ENCODE measurements around the gene ARL14EP. TPM values are rescaled to one million over a fixed set of nuclear protein-coding genes. Genes with fewer than 3 reads are reported as not detected.

ARL14EP gene
- total and polyA plus RNA-seq, 2 of the 8 experiments (the other 6 are each of a cell fraction or from before 2014, with no cell fraction given) = 14.3 to 29.6 TPM

GRCh38 chr11:30282289-30282631, 40.6 kb upstream of the ARL14EP start:
- 0 out of 2 replicates have a peak overlapping the region, but pooled peaks have one; percentile 5 for H2AFZ ChIP-seq (ENCODE audit: low read length)

More at GRCh38 chr11:30282289-30282631, 40.6 kb upstream of the ARL14EP start:
- Histone ChIP-seq H2BK15ac (ENCODE audit: low read length) (no peak overlapping the region), H3K36me3 (ENCODE audit: control insufficient read depth in 2 of 4, insufficient read depth in 4 of 4, low read length in 3 of 4) (no peaks in the 10 kb centered on the region), H4K91ac (replicated peaks; ENCODE audit: insufficient read length, low read length) (no peak overlapping the region), H3K4me1 (replicated peaks in 1 of 4; ENCODE audit: control insufficient read depth in 3 of 4, insufficient read depth in 4 of 4, low read length in 3 of 4) (no peaks in the 10 kb centered on the region; a peak in 1 of 7 replicates), H2BK120ac (replicated peaks; ENCODE audit: low read depth, low read length) (no peak overlapping the region), H3K56ac (replicated peaks; ENCODE audit: insufficient read length, low read depth, low read length) (no peak overlapping the region), H2BK20ac (ENCODE audit: low read length) (no peak overlapping the region), H3K9me3 (ENCODE audit: insufficient read depth in 2 of 2, low read depth in 1 of 2, low read length in 1 of 2) (no peaks in the 10 kb centered on the region), H4K20me1 (replicated peaks in 1 of 2; ENCODE audit: control insufficient read depth in 1 of 2, insufficient read depth in 2 of 2, low read length in 2 of 2) (no peaks in the 10 kb centered on the region), H3K4me2 (ENCODE audit: insufficient read depth in 1 of 2, low read depth in 2 of 2, low read length in 2 of 2) (no peak overlapping the region), H3K23me2 (ENCODE audit: low read depth, low read length) (no peaks in the 10 kb centered on the region; the same call in 1 of the 2 replicates), H3K79me1 (ENCODE audit: low read depth, low read length) (no peaks in the 10 kb centered on the region), H3K18ac (ENCODE audit: extremely low read depth, low read length) (no peak overlapping the region), H2AK5ac (ENCODE audit: low read depth, low read length) (no peak overlapping the region), H3K4me3 (ENCODE audit: extremely low read depth in 1 of 4, insufficient read depth in 2 of 4, low read depth in 3 of 4, low read length in 4 of 4) (no peak overlapping the region), H3K27ac (ENCODE audit: low read depth, low read length) (no peak overlapping the region), H3K14ac (ENCODE audit: insufficient read length) (no peak overlapping the region), H2BK5ac (ENCODE audit: low read depth, low read length) (no peak overlapping the region), H3K9ac (replicated peaks in 1 of 4; ENCODE audit: extremely low read depth in 1 of 4, low read depth in 3 of 4, low read length in 3 of 4) (no peak overlapping the region), H3K27me3 (replicated peaks in 1 of 4; ENCODE audit: control insufficient read depth in 3 of 4, extremely low read depth in 1 of 4, insufficient read depth in 3 of 4, low read length in 3 of 4) (no peaks in the 10 kb centered on the region), H3K4ac (replicated peaks; ENCODE audit: insufficient read length, low read depth, low read length) (no peak overlapping the region), H2BK12ac (ENCODE audit: low read depth, low read length) (no peak overlapping the region), H4K5ac (ENCODE audit: insufficient read length, low read depth, low read length) (no peak overlapping the region), H3K79me2 (ENCODE audit: control insufficient read depth in 1 of 2, insufficient read depth in 2 of 2, low read length in 2 of 2) (no peaks in the 10 kb centered on the region), H4K8ac (ENCODE audit: extremely low read depth, insufficient read depth, low read length) (no peak overlapping the region), H3K23ac (ENCODE audit: insufficient read length) (no peak overlapping the region)
- no peak for DNase-seq (ENCODE audit: low read depth in 1 of 2, low spot score in 2 of 2)
- WGBS, 2 experiments (ENCODE audit: extremely low coverage in 1 of 2, insufficient coverage in 1 of 2, insufficient read length in 1 of 2, insufficient replicate concordance in 2 of 2, low coverage in 1 of 2, low lambda C conversion rate in 2 of 2, missing lambda C conversion rate in 1 of 2) = 93% methylated on average over 3 of the region's 3 CpGs; no CpG with 5 or more reads in 1 of the 2 experiments
- ChIA-PET POLR2A (ENCODE audit: partially characterized antibody) (no interaction called here), CTCF (ENCODE audit: partially characterized antibody) (interaction anchor here (1.0 to 1.5 kb wide), 3 partner anchors 86 to 139 kb away, joined by 3 to 6 read pairs (median 3); no protein-coding TSS in a partner anchor)
- TF ChIP-seq HDAC2 (IDR thresholded peaks at IDR 0.05; ENCODE audit: borderline replicate concordance in 1 of 2, low read depth in 2 of 2, low read length in 2 of 2) = no peak
- TF ChIP-seq EP300 (IDR thresholded peaks at IDR 0.05; ENCODE audit: borderline replicate concordance in 1 of 2, low read depth in 2 of 2, low read length in 2 of 2) = no peak
- TF ChIP-seq JUND (IDR thresholded peaks at IDR 0.05; ENCODE audit: low read length) = no peak
- no peak for FAIRE-seq

All from H1 (cell line).